Kidney epithelial cell (primary cell): ENCODE data around the gene BRSK1. TPM values are rescaled to one million over a fixed set of nuclear protein-coding genes. Genes with fewer than 3 reads are reported as not detected.

Experiments used
- DNase-seq: peaks from one replicate; pipeline ENCODE4 v3.0.0-alpha.2; 2010; ENCODE audit warnings: low read depth
- H3K27me3 ChIP-seq: 2 replicates; pipeline ENCODE4 v1.6.0; 2011; ENCODE audit warnings: low read length; ENCODE audit not compliant: control insufficient read depth, insufficient read depth
- H3K36me3 ChIP-seq: 2 replicates; pipeline ENCODE4 v1.5.1; 2011; ENCODE audit warnings: low read length; ENCODE audit not compliant: control insufficient read depth, insufficient read depth
- H3K4me3 ChIP-seq: 2 replicates; pipeline ENCODE4 v1.5.1; 2011; ENCODE audit warnings: low read depth, mild to moderate bottlenecking, control low read depth, low read length
- CTCF ChIP-seq: IDR thresholded peaks from 2 replicates; pipeline ENCODE4 v1.5.1; 2011; ENCODE audit warnings: mild to moderate bottlenecking, moderate library complexity, low read length, control low read depth, inconsistent platforms; ENCODE audit not compliant: insufficient read depth, poor library complexity, severe bottlenecking
- total RNA-seq: library from RNA; depleted of rRNA; stranded (reverse); fragments of >200 nt; gene quantifications from 2 replicates; pipeline ENCODE4 v1.2.3, GENCODE V29; 2015

Gene BRSK1
- total RNA-seq, 1 donor from 2014 or later = 6.0 TPM

DNA sequence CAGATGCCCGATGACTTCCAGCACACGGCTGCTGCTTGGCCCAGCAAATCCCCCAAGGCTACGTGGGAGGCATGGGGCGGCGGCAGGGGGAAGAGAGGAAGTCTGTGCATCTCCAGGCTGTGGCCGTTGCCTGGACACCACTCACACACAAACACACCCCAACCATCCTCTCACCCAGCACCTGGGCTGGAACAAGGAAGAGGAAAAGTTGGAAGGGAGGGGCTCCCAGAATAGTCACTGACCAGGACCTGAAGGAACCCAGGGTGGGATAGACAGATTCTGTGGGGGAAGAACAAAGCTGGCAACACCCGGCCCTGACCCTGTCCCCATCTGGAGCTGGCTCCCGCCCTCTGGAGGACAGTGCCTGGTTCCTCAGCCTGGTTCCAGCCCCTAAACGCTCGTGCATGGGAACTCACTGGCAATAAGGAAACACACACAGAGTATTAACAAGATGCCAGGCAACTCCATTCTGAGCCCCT is 36.1 kb upstream of the BRSK1 start:
- TF ChIP-seq CTCF = no peak
- Histone ChIP-seq H3K27me3 (no peaks in the 10 kb centered on the region), H3K36me3 (peaks cover 1% of the 10 kb centered on the region), H3K4me3 (no peak overlapping the region)
- peak; percentile 42 for DNase-seq

DNA sequence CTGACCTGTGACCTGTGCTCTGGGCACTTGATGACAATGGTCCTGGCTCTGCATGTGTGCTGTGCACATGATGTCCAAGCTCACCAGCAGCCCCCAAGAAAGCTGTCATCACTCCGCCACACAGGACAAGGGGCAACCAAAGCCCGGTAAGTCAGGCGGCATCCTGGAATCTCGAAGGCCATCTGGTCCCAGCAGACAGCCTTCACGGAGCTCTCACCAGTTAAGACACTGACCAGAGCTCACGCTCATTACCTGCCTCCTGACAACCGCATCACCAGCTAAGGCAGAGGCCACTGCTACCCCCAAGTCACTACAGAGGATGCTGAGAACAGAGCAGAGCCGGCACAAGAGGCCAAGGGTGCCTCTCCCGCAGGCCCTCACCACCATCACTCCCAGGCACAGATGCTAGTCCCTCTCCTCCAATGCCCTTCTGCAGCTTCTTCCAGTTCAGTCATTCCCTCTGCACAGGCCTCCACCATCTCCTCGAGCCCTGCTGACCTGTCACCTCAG is 35.6 kb upstream of the BRSK1 start:
- no peak for DNase-seq
- no peak for TF ChIP-seq CTCF
- Histone ChIP-seq H3K36me3 (no peaks in the 10 kb centered on the region), H3K27me3 (no peaks in the 10 kb centered on the region), H3K4me3 (no peak overlapping the region)

- no peak for DNase-seq
- Histone ChIP-seq H3K4me3 (no peak overlapping the region), H3K27me3 (no peaks in the 10 kb centered on the region), H3K36me3 (no peaks in the 10 kb centered on the region)
- TF ChIP-seq CTCF = no peak
These were observed 35.1 kb upstream of the BRSK1 start for GRCh38 chr19:55248704-55249103.

GRCh38 chr19:55249841-55250240 is 34.0 kb upstream of the BRSK1 start:
- H3K4me3 ChIP-seq = no peak overlapping the region
- H3K27me3 ChIP-seq = no peaks in the 10 kb centered on the region
- no peaks in the 10 kb centered on the region for H3K36me3 ChIP-seq
- no peak for DNase-seq
- TF ChIP-seq CTCF = no peak

DNA sequence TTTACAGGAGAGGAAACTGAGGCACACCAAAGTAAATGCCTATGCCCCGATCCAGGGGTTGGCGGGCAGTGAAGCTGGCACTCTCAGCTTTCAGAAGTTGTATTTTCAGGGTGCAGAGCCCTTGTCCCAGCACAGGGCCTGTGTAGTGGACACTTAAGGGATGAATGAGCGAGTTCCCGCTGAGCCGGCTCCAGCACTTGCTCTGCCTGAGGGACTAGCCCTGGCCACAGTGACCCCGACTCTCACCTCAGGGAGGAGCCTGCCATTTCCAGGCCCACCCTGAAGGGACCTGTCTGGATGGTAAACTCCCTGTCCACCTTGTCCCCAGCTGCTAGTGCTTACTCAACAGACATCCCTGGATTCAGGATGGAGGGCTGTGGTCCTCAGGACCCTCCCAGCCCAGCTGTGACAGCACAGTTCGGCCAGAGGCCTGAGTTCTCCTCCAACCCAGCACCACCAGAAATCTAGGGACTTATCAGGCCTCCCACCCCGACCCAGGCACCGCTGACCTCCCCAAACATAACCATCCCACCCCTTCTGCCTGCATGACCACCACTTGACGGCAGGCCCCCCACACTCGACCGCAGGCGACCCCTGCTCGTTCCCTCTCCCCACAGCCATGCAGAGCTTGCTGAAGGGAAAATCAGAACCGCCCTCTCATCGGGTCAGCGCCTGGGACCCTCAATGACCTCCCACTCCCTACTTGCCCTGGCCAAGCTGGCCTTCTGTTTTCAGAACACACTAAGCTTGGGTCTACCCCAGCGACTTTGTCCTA is 33.3 kb upstream of the BRSK1 start:
- Histone ChIP-seq H3K36me3 (no peaks in the 10 kb centered on the region), H3K27me3 (no peaks in the 10 kb centered on the region), H3K4me3 (no peak overlapping the region)
- no peak for DNase-seq
- TF ChIP-seq CTCF = no peak
